GM23338 (cell line): Measurements from ENCODE around the gene DNAI2. TPM values are rescaled to one million over a fixed set of nuclear protein-coding genes. Genes with fewer than 3 reads are reported as not detected.
A peak's percentile ranks its signal among the peaks of the same experiment; 100 is the strongest.

Experiments
- ATAC-seq: fragments of 200-7000 bp; cut with Tn5 transposase; 3 replicates; pipeline ENCODE4 v1.9.1; 2020
- DNase-seq: peaks from one replicate; pipeline ENCODE4 v3.0.0-alpha.2; 2015; ENCODE audit warnings: low spot score
- H2AFZ ChIP-seq: fragments of 200-600 bp; sonication (generic); 2 replicates; pipeline ENCODE4 v1.8.0; 2016; ENCODE audit warnings: antibody characterized with exemption, mild to moderate bottlenecking, moderate library complexity
- H3F3A ChIP-seq: fragments of 200-600 bp; sonication (generic); replicated peaks from 2 replicates; pipeline ENCODE4 v1.8.0; 2017; ENCODE audit warnings: antibody characterized with exemption, mixed run types, low read depth
- H3K27ac ChIP-seq: fragments of 200-600 bp; sonication (generic); 2 replicates; pipeline ENCODE4 v1.6.1; 2016; ENCODE audit warnings: low read depth
- H3K27me3 ChIP-seq: fragments of 200-600 bp; sonication (generic); 2 replicates; pipeline ENCODE4 v1.8.0; 2016; ENCODE audit warnings: mild to moderate bottlenecking, mixed run types, moderate library complexity; ENCODE audit not compliant: insufficient read depth
- H3K36me3 ChIP-seq: fragments of 200-600 bp; sonication (generic); 2 replicates; pipeline ENCODE4 v1.8.0; 2016; ENCODE audit warnings: mild to moderate bottlenecking; ENCODE audit not compliant: insufficient read depth
- H3K4me1 ChIP-seq: fragments of 200-600 bp; sonication (generic); 2 replicates; pipeline ENCODE4 v1.8.0; 2016; ENCODE audit warnings: mild to moderate bottlenecking, moderate library complexity; ENCODE audit not compliant: insufficient read depth
- H3K4me2 ChIP-seq: fragments of 200-600 bp; sonication (generic); 2 replicates; pipeline ENCODE4 v1.7.1; 2017; ENCODE audit warnings: mixed run types
- H3K4me3 ChIP-seq: fragments of 200-600 bp; sonication (generic); 2 replicates; pipeline ENCODE4 v1.6.1; 2016; ENCODE audit warnings: mixed run types
- H3K79me2 ChIP-seq: fragments of 200-600 bp; sonication (generic); replicated peaks from 2 replicates; pipeline ENCODE4 v1.8.0; 2017; ENCODE audit warnings: mild to moderate bottlenecking; ENCODE audit not compliant: insufficient read depth
- H3K9me2 ChIP-seq: fragments of 200-600 bp; sonication (generic); 2 replicates; pipeline ENCODE4 v1.8.0; 2017; ENCODE audit not compliant: insufficient read depth
- H4K20me1 ChIP-seq: fragments of 200-600 bp; sonication (generic); replicated peaks from 2 replicates; pipeline ENCODE4 v1.8.0; 2017; ENCODE audit warnings: mild to moderate bottlenecking; ENCODE audit not compliant: insufficient read depth
- H3K27ac Mint-ChIP-seq: 2 replicates; pipeline ENCODE4 v1.8.0; 2020; ENCODE audit warnings: inconsistent platforms, mild to moderate bottlenecking, moderate library complexity, mixed read lengths
- H3K27me3 Mint-ChIP-seq: 3 replicates; pipeline ENCODE4 v1.8.0; 2022; ENCODE audit warnings: low read depth, mild to moderate bottlenecking, moderate library complexity, mixed read lengths, inconsistent platforms; ENCODE audit not compliant: insufficient read depth, poor library complexity
- H3K36me3 Mint-ChIP-seq: 3 replicates; pipeline ENCODE4 v1.8.0; 2021; ENCODE audit warnings: low read depth, mild to moderate bottlenecking, inconsistent platforms, moderate library complexity, mixed read lengths
- H3K4me1 Mint-ChIP-seq: 3 replicates; pipeline ENCODE4 v1.8.0; 2020; ENCODE audit warnings: mild to moderate bottlenecking, inconsistent platforms, mixed read lengths
- H3K4me3 Mint-ChIP-seq: 3 replicates; pipeline ENCODE4 v1.8.0; 2021; ENCODE audit warnings: moderate library complexity, mild to moderate bottlenecking, inconsistent platforms, mixed read lengths
- H3K9me3 Mint-ChIP-seq: 3 replicates; pipeline ENCODE4 v1.8.0; 2020; ENCODE audit warnings: moderate library complexity, mild to moderate bottlenecking, inconsistent platforms, mixed read lengths
- CREB1 ChIP-seq: fragments of 250-450 bp; sonication (Bioruptor Pico); IDR thresholded peaks from 2 replicates; pipeline ENCODE4 v1.5.0; 2020; ENCODE audit warnings: low read depth, mild to moderate bottlenecking, moderate library complexity
- EZH2 ChIP-seq: fragments of 200-600 bp; sonication (generic); IDR thresholded peaks from one replicate; pipeline ENCODE4 v1.8.0; 2017; ENCODE audit warnings: antibody characterized with exemption, mild to moderate bottlenecking, low read depth; ENCODE audit not compliant: unreplicated experiment
- EZH2phosphoT487 ChIP-seq: fragments of 200-600 bp; sonication (generic); IDR thresholded peaks from one replicate; pipeline ENCODE4 v1.8.1; 2018; ENCODE audit warnings: antibody characterized with exemption; ENCODE audit not compliant: unreplicated experiment
- JUNB ChIP-seq: IDR thresholded peaks from one replicate; pipeline ENCODE4 v1.6.1; 2016; ENCODE audit warnings: antibody characterized with exemption; ENCODE audit not compliant: unreplicated experiment
- ZNF114 ChIP-seq: fragments of 250-450 bp; sonication (Bioruptor Pico); IDR thresholded peaks from 2 replicates; pipeline ENCODE4 v1.5.0; 2020; ENCODE audit warnings: mild to moderate bottlenecking, moderate library complexity
- ZNF462 ChIP-seq: fragments of 250-450 bp; sonication (Bioruptor Pico); IDR thresholded peaks from 2 replicates; pipeline ENCODE4 v1.5.0; 2020; ENCODE audit warnings: mild to moderate bottlenecking, moderate library complexity
- polyA plus RNA-seq: library from polyadenylated mRNA; unstranded; fragments of >200 nt; fragmentation: Nextera tagmentation; extraction: Ambion mirVana; gene quantifications from 2 replicates; pipeline ENCODE4 v1.2.1, GENCODE V29; 2016
- total RNA-seq: library from RNA; depleted of rRNA; stranded (reverse); fragments of >200 nt; shearing (Covaris generic); gene quantifications from 2 replicates; pipeline ENCODE4 v1.2.3, GENCODE V29; 2014
- TF ChIP-seq, protein P1 (sequence below): IDR thresholded peaks from one replicate; pipeline ENCODE4 v1.6.1; 2018; ENCODE audit warnings: antibody characterized with exemption; ENCODE audit not compliant: unreplicated experiment
- TF ChIP-seq, protein P2 (sequence below): IDR thresholded peaks from 2 replicates; pipeline ENCODE4 v1.6.1; 2016; ENCODE audit warnings: antibody characterized with exemption

The DNAI2 gene
- total and polyA plus RNA-seq, 2 experiments from 2014 or later: 0.21 TPM; not detected in 1

DNA sequence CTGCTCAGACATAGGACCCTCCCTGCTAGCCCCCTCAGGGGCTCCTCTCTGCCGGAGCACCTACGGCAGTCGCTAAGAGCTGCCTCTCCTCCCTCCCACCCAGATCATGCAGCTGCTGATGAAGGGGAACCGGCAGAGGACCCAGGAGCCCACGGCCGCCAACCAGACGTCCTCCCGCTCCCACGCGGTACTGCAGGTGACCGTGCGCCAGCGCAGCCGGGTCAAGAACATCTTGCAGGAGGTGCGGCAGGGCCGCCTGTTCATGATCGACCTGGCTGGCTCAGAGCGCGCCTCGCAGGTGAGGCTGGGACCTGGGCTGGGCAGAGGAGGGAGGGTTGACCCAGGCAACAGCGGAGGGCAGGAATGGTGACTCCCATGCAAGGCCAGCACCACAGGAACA lies 70.6 kb downstream of the DNAI2 start:
- no peak overlapping the region for H3K27ac ChIP-seq
- Mint-ChIP-seq H3K36me3 (no peaks in the 10 kb centered on the region), H3K4me1 (peaks cover 7% of the 10 kb centered on the region; the same call in 2 of the 3 replicates), H3K9me3 (no peaks in the 10 kb centered on the region), H3K27me3 (peaks cover 4% of the 10 kb centered on the region), H3K27ac (no peak overlapping the region), H3K4me3 (no peak overlapping the region)
- no peaks in the 10 kb centered on the region for H4K20me1 ChIP-seq
- H3K27me3 ChIP-seq: no peaks in the 10 kb centered on the region
- 0 out of 2 replicates have a peak overlapping the region, but pooled peaks have one; percentile 10 for H2AFZ ChIP-seq
- ATAC-seq (peak; percentile 6; the same call in 2 of the 3 replicates), DNase-seq (no peak)
- H3F3A ChIP-seq: no peaks in the 10 kb centered on the region
- no peak overlapping the region for H3K4me3 ChIP-seq
- no peak overlapping the region for H3K4me2 ChIP-seq
- no peaks in the 10 kb centered on the region for H3K4me1 ChIP-seq
- no peaks in the 10 kb centered on the region for H3K79me2 ChIP-seq
- no peaks in the 10 kb centered on the region for H3K9me2 ChIP-seq
- no peaks in the 10 kb centered on the region for H3K36me3 ChIP-seq
- TF ChIP-seq, protein P1, sequence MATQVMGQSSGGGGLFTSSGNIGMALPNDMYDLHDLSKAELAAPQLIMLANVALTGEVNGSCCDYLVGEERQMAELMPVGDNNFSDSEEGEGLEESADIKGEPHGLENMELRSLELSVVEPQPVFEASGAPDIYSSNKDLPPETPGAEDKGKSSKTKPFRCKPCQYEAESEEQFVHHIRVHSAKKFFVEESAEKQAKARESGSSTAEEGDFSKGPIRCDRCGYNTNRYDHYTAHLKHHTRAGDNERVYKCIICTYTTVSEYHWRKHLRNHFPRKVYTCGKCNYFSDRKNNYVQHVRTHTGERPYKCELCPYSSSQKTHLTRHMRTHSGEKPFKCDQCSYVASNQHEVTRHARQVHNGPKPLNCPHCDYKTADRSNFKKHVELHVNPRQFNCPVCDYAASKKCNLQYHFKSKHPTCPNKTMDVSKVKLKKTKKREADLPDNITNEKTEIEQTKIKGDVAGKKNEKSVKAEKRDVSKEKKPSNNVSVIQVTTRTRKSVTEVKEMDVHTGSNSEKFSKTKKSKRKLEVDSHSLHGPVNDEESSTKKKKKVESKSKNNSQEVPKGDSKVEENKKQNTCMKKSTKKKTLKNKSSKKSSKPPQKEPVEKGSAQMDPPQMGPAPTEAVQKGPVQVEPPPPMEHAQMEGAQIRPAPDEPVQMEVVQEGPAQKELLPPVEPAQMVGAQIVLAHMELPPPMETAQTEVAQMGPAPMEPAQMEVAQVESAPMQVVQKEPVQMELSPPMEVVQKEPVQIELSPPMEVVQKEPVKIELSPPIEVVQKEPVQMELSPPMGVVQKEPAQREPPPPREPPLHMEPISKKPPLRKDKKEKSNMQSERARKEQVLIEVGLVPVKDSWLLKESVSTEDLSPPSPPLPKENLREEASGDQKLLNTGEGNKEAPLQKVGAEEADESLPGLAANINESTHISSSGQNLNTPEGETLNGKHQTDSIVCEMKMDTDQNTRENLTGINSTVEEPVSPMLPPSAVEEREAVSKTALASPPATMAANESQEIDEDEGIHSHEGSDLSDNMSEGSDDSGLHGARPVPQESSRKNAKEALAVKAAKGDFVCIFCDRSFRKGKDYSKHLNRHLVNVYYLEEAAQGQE: no peak
- TF ChIP-seq, protein P2, sequence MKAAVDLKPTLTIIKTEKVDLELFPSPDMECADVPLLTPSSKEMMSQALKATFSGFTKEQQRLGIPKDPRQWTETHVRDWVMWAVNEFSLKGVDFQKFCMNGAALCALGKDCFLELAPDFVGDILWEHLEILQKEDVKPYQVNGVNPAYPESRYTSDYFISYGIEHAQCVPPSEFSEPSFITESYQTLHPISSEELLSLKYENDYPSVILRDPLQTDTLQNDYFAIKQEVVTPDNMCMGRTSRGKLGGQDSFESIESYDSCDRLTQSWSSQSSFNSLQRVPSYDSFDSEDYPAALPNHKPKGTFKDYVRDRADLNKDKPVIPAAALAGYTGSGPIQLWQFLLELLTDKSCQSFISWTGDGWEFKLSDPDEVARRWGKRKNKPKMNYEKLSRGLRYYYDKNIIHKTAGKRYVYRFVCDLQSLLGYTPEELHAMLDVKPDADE: no peak
- TF ChIP-seq ZNF114 (CRISPR knock-in tag) (no peak), EZH2 (no peak), JUNB (no peak), CREB1 (CRISPR knock-in tag) (no peak), ZNF462 (no peak), EZH2phosphoT487 (no peak)
